HepG2 (cell line): ENCODE measurements around the gene CPNE8. TPM values are rescaled to one million over a fixed set of nuclear protein-coding genes. Genes with fewer than 3 reads are reported as not detected.

Source experiments
- ATAC-seq: fragments of 200-7000 bp; cut with Tn5 transposase; 3 replicates; pipeline ENCODE4 v1.9.1; 2020; ENCODE audit warnings: mild to moderate bottlenecking, moderate library complexity
- BruUV-seq: library from RNA; stranded (reverse); fragments of 400-500 nt; replicated peaks from 2 replicates; lab custom pipeline; 2021; lab: Mats Ljungman, UMichigan
- CTCF ChIA-PET: fragments of 300-600 bp; formaldehyde crosslinking; extraction: SDS; loops from one replicate; lab custom pipeline; 2021; ENCODE audit warnings: low total read pairs, inconsistent platforms, low intra/inter-chr PET ratio; lab: Yijun Ruan, JAX
- POLR2A ChIA-PET: fragments of 350-600 bp; sonication (Branson Sonifier 250); formaldehyde crosslinking; loops from one replicate; lab custom pipeline; 2020; ENCODE audit warnings: antibody characterized with exemption, inconsistent platforms; lab: Yijun Ruan, JAX
- DNase-seq: peaks from one replicate; pipeline ENCODE4 v3.0.0-alpha.2; 2015; ENCODE audit warnings: low spot score
- FAIRE-seq: peaks from 3 replicates; lab custom pipeline; 2011; peaks lifted over from hg19 to GRCh38; lab: Jason Lieb, UNC
- H2AFZ ChIP-seq: one replicate; pipeline ENCODE4 v1.6.1; 2011; ENCODE audit warnings: low read length, inconsistent platforms
- H3K27ac ChIP-seq: fragments of 300-600 bp; 3 replicates; pipeline ENCODE4 v1.8.0; 2011; ENCODE audit warnings: mixed run types, mild to moderate bottlenecking, mixed read lengths, low read length, inconsistent platforms; ENCODE audit not compliant: insufficient read depth; ENCODE audit errors: extremely low read length
- H3K27me3 ChIP-seq, 2 experiments: fragments of 200-600 bp in 1 of 2; 2 replicates in 1 of 2; 3 replicates in 1 of 2; pipeline versions ENCODE4 v1.6.0 to v1.8.0; 2011; ENCODE audit warnings: low read length in 2 of 2, mild to moderate bottlenecking in 2 of 2, moderate library complexity in 2 of 2, inconsistent platforms in 1 of 2; ENCODE audit not compliant: insufficient read depth in 2 of 2, control insufficient read depth in 1 of 2
- H3K36me3 ChIP-seq, 2 experiments: fragments of 200-600 bp in 1 of 2; replicated peaks in 1 of 2; 2 replicates in 1 of 2; 3 replicates in 1 of 2; pipeline versions ENCODE4 v1.5.1 to v1.8.0; 2011; ENCODE audit warnings: low read length in 2 of 2, inconsistent platforms in 1 of 2; ENCODE audit not compliant: insufficient read depth in 2 of 2, control insufficient read depth in 1 of 2
- H3K4me1 ChIP-seq: 2 replicates; pipeline ENCODE4 v1.5.1; 2012; ENCODE audit warnings: low read length, inconsistent platforms; ENCODE audit not compliant: insufficient read depth
- H3K4me2 ChIP-seq: 2 replicates; pipeline ENCODE4 v1.6.0; 2011; ENCODE audit warnings: low read depth, low read length, inconsistent platforms
- H3K4me3 ChIP-seq, 3 experiments: fragments of 200-600 bp in 1 of 3; sonication (generic), shearing (Covaris generic) in 1 of 3; replicated peaks in 1 of 3; 2 replicates each; pipeline ENCODE4 v1.5.1; 2011 to 2016; ENCODE audit warnings: low read length in 3 of 3, inconsistent platforms in 2 of 3, low read depth in 2 of 3, mild to moderate bottlenecking in 2 of 3, control low read depth in 1 of 3, mixed read lengths in 1 of 3; ENCODE audit not compliant: insufficient read depth in 1 of 3
- H3K79me2 ChIP-seq: one replicate; pipeline ENCODE4 v1.6.1; 2011; ENCODE audit warnings: low read length, inconsistent platforms; ENCODE audit not compliant: insufficient read depth
- H3K9ac ChIP-seq: 2 replicates; pipeline ENCODE4 v1.6.0; 2011; ENCODE audit warnings: mild to moderate bottlenecking, low read depth, low read length, inconsistent platforms; ENCODE audit not compliant: insufficient read depth
- H3K9me3 ChIP-seq: 2 replicates; pipeline ENCODE4 v1.5.1; 2012; ENCODE audit warnings: mild to moderate bottlenecking, low read length
- H4K20me1 ChIP-seq: 2 replicates; pipeline ENCODE4 v1.6.0; 2011; ENCODE audit warnings: inconsistent platforms, mild to moderate bottlenecking, low read length, moderate library complexity; ENCODE audit not compliant: insufficient read depth
- ATF1 ChIP-seq: IDR thresholded peaks from 2 replicates; pipeline ENCODE4 v1.6.1; 2016; ENCODE audit warnings: mild to moderate bottlenecking, control low read depth
- ISX ChIP-seq: sonication (generic); formaldehyde crosslinking; conservative IDR thresholded peaks from 2 replicates; pipeline ENCODE4 v1.5.0; 2020; ENCODE audit warnings: missing genetic modification reagents
- KDM2A ChIP-seq: sonication (generic); formaldehyde crosslinking; IDR thresholded peaks from 2 replicates; pipeline ENCODE4 v1.4.0; 2020; ENCODE audit warnings: low read depth, missing genetic modification reagents, borderline replicate concordance
- NCOA1 ChIP-seq: sonication (generic); formaldehyde crosslinking; IDR thresholded peaks from 2 replicates; pipeline ENCODE4 v1.9.0; 2021; ENCODE audit warnings: missing genetic modification reagents
- NFYC ChIP-seq: IDR thresholded peaks from 2 replicates; pipeline ENCODE4 v1.6.1; 2016; ENCODE audit warnings: missing genetic modification reagents, missing compliant biosample characterization
- RARA ChIP-seq: IDR thresholded peaks from 2 replicates; pipeline ENCODE4 v1.6.1; 2016; ENCODE audit warnings: missing genetic modification reagents, missing compliant biosample characterization
- TBX3 ChIP-seq: fragments of 450-650 bp; IDR thresholded peaks from 2 replicates; pipeline ENCODE4 v1.6.1; 2017; ENCODE audit warnings: antibody characterized with exemption, mild to moderate bottlenecking, inconsistent platforms, borderline replicate concordance
- ZFY ChIP-seq: sonication (generic); formaldehyde crosslinking; IDR thresholded peaks from 2 replicates; pipeline ENCODE4 v1.4.0; 2020; ENCODE audit warnings: missing genetic modification reagents
- ZMYM3 ChIP-seq: sonication (generic); formaldehyde crosslinking; IDR thresholded peaks from 2 replicates; pipeline ENCODE4 v1.5.1; 2020; ENCODE audit warnings: mild to moderate bottlenecking, missing genetic modification reagents
- ZNF382 ChIP-seq: sonication (generic); formaldehyde crosslinking; IDR thresholded peaks from 2 replicates; pipeline ENCODE4 v1.5.0; 2020; ENCODE audit warnings: missing genetic modification reagents, mild to moderate bottlenecking, borderline replicate concordance
- ZNF441 ChIP-seq: sonication (generic); formaldehyde crosslinking; IDR thresholded peaks from 2 replicates; pipeline ENCODE4 v1.7.0; 2021; ENCODE audit warnings: missing genetic modification reagents, borderline replicate concordance
- ZNF891 ChIP-seq: sonication (generic); formaldehyde crosslinking; IDR thresholded peaks from 2 replicates; pipeline ENCODE4 v1.5.0; 2020; ENCODE audit warnings: mild to moderate bottlenecking, missing genetic modification reagents
- ZSCAN20 ChIP-seq: sonication (generic); formaldehyde crosslinking; IDR thresholded peaks from 2 replicates; pipeline ENCODE4 v1.4.0; 2020; ENCODE audit warnings: missing genetic modification reagents, mild to moderate bottlenecking, borderline replicate concordance
- WGBS: methylation state at CpG from one replicate; pipeline ENCODE4 v1.1.6; 2017; ENCODE audit warnings: low lambda C conversion rate; 5-methylcytosine and 5-hydroxymethylcytosine counted together
- in situ Hi-C: cut with HindIII; loops from 2 replicates; pipeline ENCODE4 v1.10.0; 2017; ENCODE audit warnings: low pct_unique_long_range_greater_than_20kb; ENCODE audit not compliant: extremely low pct_ligation_motif_present
- intact Hi-C: fragments of 100-400 bp; cut with micrococcal nuclease; formaldehyde crosslinking; loops from one replicate; pipeline ENCODE4 v1.10.0; 2022; ENCODE audit not compliant: unreplicated experiment
- polyA plus RNA-seq, 8 experiments: library from polyadenylated mRNA; depleted of rRNA in 3 of 8; stranded (reverse) in 7 of 8; unstranded in 1 of 8; fragments of >200 nt; fragmentation: Illumina TruSeq in 4 of 8; extraction: Trizol in 4 of 8; gene quantifications; 2 replicates each; pipeline versions ENCODE4 v1.2.1 to v1.2.3, GENCODE V29; 2011 to 2016; ENCODE audit warnings: low read depth in 4 of 8, missing spikeins in 1 of 8, mixed read lengths in 1 of 8; ENCODE audit not compliant: insufficient read depth in 1 of 8
- total RNA-seq, 5 experiments: library from RNA; depleted of rRNA; stranded (reverse); fragments of >200 nt; fragmentation: Illumina TruSeq; extraction: Trizol; gene quantifications; 2 replicates each; pipeline ENCODE4 v1.2.3, GENCODE V29; 2016; ENCODE audit warnings: low read depth in 1 of 5
- TF ChIP-seq, protein P1 (sequence below): sonication (generic); formaldehyde crosslinking; IDR thresholded peaks from 2 replicates; pipeline ENCODE4 v1.5.0; 2020; ENCODE audit warnings: mild to moderate bottlenecking, missing genetic modification reagents, borderline replicate concordance
- TF ChIP-seq, protein P2 (sequence below): sonication (generic); formaldehyde crosslinking; conservative IDR thresholded peaks from 2 replicates; pipeline ENCODE4 v1.4.0; 2020; ENCODE audit warnings: missing genetic modification reagents
- TF ChIP-seq, protein P3 (sequence below): IDR thresholded peaks from 2 replicates; pipeline ENCODE4 v1.6.1; 2016

Gene CPNE8
- total and polyA plus RNA-seq, 2 of the 13 experiments (the other 11 are each of a cell fraction or from before 2014, with no cell fraction given), result 2.4 to 2.7 TPM

DNA sequence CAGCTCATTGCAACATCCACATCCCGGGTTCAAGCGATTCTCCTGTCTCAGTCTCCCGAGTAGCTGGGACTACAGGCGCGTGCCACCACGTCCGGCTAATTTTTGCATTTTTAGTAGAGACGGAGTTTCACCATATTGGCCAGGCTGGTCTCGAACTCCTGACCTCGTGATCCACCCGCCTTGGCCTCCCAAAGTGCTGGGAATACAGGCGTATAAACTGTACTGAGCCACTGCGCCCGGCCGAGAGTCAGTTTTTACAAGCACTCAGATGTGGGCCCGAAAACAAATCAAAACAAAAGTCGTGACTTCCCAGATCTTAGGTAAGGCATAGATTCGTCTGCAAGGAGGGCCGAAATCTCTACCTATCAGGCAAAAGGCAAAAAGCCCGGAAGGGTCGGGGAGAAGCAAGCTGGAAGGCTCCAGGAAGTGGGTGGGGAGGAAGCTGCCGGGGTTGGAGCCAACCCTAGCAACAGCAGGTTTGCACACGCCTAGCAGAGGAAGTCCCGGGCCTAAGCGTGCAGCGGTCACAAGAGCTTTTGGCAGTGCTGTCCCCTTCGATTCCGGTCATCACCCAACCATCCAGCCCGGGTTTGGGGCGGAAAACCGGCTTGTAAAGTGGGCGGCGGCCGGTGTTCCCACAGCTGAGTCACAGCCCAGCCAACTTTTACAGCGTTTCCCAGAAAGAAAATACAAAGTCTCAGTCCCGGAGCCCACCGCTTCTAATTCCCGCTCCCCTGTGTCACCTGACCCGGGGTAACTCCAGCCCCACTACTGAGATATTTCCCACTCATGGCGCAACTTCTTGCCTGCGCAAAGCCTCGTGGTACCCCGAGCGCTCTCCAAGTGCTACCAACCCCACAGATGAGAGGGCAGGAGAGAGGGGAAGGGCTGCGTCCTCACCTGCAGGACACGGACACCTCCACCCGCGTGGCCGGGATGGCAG lies 583 bp downstream of the CPNE8 start:
- H3K27ac ChIP-seq, result peak overlapping the region; percentile 53
- POLR2A ChIA-PET, result interaction anchor here (1.5 to 2.8 kb wide), 2 partner anchors 12 to 19 kb away, joined by 4 to 15 read pairs; no protein-coding TSS in a partner anchor
- FAIRE-seq (no peak), DNase-seq (peak; percentile 52), ATAC-seq (peak; percentile 74)
- H3K9ac ChIP-seq, result peak overlapping the region; percentile 49
- H3K79me2 ChIP-seq, result no peaks in the 10 kb centered on the region
- peak overlapping the region; percentile 85 for H3K4me2 ChIP-seq
- intact Hi-C loops, result loop anchor here (1.0 to 10.0 kb wide), 3 partner anchors 13 to 580 kb away; no protein-coding TSS in a partner anchor
- H3K4me1 ChIP-seq, result peaks cover 20% of the 10 kb centered on the region; the same call in 1 of the 2 replicates
- CTCF ChIA-PET, result no interaction called here
- 0 out of 5 replicates have a peak, but pooled peaks cover 0 to 6% of the 10 kb centered on the region in 2 experiments for H3K27me3 ChIP-seq
- no peaks in the 10 kb centered on the region for H3K36me3 ChIP-seq
- peak overlapping the region; percentile 20 for H2AFZ ChIP-seq
- TSS peak; percentile 47 for BruUV-seq
- in situ Hi-C loops, result loop anchor here (25.0 kb wide), 2 partner anchors 568 to 768 kb away; no protein-coding TSS in a partner anchor
- no peaks in the 10 kb centered on the region for H3K9me3 ChIP-seq
- no peaks in the 10 kb centered on the region for H4K20me1 ChIP-seq
- H3K4me3 ChIP-seq, result peak overlapping the region; percentile 40 to 74 (median 62)
- WGBS, result 30% methylated on average over 33 of the region's 49 CpGs
- TF ChIP-seq, protein P1, sequence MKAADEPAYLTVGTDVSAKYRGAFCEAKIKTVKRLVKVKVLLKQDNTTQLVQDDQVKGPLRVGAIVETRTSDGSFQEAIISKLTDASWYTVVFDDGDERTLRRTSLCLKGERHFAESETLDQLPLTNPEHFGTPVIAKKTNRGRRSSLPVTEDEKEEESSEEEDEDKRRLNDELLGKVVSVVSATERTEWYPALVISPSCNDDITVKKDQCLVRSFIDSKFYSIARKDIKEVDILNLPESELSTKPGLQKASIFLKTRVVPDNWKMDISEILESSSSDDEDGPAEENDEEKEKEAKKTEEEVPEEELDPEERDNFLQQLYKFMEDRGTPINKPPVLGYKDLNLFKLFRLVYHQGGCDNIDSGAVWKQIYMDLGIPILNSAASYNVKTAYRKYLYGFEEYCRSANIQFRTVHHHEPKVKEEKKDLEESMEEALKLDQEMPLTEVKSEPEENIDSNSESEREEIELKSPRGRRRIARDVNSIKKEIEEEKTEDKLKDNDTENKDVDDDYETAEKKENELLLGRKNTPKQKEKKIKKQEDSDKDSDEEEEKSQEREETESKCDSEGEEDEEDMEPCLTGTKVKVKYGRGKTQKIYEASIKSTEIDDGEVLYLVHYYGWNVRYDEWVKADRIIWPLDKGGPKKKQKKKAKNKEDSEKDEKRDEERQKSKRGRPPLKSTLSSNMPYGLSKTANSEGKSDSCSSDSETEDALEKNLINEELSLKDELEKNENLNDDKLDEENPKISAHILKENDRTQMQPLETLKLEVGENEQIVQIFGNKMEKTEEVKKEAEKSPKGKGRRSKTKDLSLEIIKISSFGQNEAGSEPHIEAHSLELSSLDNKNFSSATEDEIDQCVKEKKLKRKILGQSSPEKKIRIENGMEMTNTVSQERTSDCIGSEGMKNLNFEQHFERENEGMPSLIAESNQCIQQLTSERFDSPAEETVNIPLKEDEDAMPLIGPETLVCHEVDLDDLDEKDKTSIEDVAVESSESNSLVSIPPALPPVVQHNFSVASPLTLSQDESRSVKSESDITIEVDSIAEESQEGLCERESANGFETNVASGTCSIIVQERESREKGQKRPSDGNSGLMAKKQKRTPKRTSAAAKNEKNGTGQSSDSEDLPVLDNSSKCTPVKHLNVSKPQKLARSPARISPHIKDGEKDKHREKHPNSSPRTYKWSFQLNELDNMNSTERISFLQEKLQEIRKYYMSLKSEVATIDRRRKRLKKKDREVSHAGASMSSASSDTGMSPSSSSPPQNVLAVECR, result peak; percentile 58; the same call in 1 of the 2 replicates
- TF ChIP-seq ISX (CRISPR knock-in tag) (no peak), NFYC (CRISPR knock-in tag) (no peak), ZNF382 (CRISPR knock-in tag) (no peak), ATF1 (CRISPR knock-in tag) (no peak), RARA (CRISPR knock-in tag) (no peak), TBX3 (no peak), ZNF891 (CRISPR knock-in tag) (no peak; the same call in 1 of the 2 replicates), ZMYM3 (CRISPR knock-in tag) (peak; percentile 71), ZFY (peak; percentile 60), ZNF441 (CRISPR knock-in tag) (no peak), NCOA1 (0 out of 2 replicates have a peak, but pooled peaks have one; percentile 55), KDM2A (CRISPR knock-in tag) (peak; percentile 29; the same call in 1 of the 2 replicates), ZSCAN20 (no peak)
- TF ChIP-seq, protein P2, sequence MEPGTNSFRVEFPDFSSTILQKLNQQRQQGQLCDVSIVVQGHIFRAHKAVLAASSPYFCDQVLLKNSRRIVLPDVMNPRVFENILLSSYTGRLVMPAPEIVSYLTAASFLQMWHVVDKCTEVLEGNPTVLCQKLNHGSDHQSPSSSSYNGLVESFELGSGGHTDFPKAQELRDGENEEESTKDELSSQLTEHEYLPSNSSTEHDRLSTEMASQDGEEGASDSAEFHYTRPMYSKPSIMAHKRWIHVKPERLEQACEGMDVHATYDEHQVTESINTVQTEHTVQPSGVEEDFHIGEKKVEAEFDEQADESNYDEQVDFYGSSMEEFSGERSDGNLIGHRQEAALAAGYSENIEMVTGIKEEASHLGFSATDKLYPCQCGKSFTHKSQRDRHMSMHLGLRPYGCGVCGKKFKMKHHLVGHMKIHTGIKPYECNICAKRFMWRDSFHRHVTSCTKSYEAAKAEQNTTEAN (CRISPR knock-in tag), result no peak
- TF ChIP-seq, protein P3, sequence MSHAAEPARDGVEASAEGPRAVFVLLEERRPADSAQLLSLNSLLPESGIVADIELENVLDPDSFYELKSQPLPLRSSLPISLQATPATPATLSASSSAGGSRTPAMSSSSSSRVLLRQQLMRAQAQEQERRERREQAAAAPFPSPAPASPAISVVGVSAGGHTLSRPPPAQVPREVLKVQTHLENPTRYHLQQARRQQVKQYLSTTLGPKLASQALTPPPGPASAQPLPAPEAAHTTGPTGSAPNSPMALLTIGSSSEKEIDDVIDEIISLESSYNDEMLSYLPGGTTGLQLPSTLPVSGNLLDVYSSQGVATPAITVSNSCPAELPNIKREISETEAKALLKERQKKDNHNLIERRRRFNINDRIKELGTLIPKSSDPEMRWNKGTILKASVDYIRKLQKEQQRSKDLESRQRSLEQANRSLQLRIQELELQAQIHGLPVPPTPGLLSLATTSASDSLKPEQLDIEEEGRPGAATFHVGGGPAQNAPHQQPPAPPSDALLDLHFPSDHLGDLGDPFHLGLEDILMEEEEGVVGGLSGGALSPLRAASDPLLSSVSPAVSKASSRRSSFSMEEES (CRISPR knock-in tag), result no peak
